Purkinje cell (primary cell): Measurements from ENCODE around the gene ZC3H13. TPM values are rescaled to one million over a fixed set of nuclear protein-coding genes. Genes with fewer than 3 reads are reported as not detected.

Experiments used
- polyA plus RNA-seq: library from polyadenylated mRNA; unstranded; fragments of >200 nt; fragmentation: Nextera tagmentation; gene quantifications from 2 replicates; pipeline ENCODE4 v1.2.1, GENCODE V29; 2014

ZC3H13 gene
- 46.1 and 52.3 TPM in 2 replicates for polyA plus RNA-seq

GRCh38 chr13:46052319-46053161 is at the start of gene ZC3H13:
Gene ZC3H13, minus strand, starts transcription at chr13:46052746. Its CDS starts 7,239 bp downstream, at chr13:46045507.

Other genes with a start within 250 kb of the ZC3H13 start
- gene SIAH3, start 201.0 kb downstream of the ZC3H13 start, polyA plus RNA-seq: 18.3 and 27.0 TPM in 2 replicates
- 0.20 TPM in 1 of 2 replicates, not detected in the other for gene CPB2, start 52.3 kb upstream of the ZC3H13 start, polyA plus RNA-seq
- 11.8 and 20.9 TPM in 2 replicates for gene LCP1, start 129.4 kb upstream of the ZC3H13 start, polyA plus RNA-seq
- gene LRRC63, start 159.2 kb upstream of the ZC3H13 start, polyA plus RNA-seq: 0.55 and 0.67 TPM in 2 replicates